Activated CD4-positive, alpha-beta memory T cell treated with anti-CD3 and anti-CD28 coated beads for 36 hours (primary cell): ENCODE results near the gene RASL11B. TPM values are rescaled to one million over a fixed set of nuclear protein-coding genes. Genes with fewer than 3 reads are reported as not detected.

Source experiments
- CTCF ChIA-PET: fragments of 350-600 bp; sonication (Branson Sonifier 250); formaldehyde crosslinking; loops from one replicate; lab custom pipeline; 2021; ENCODE audit warnings: antibody characterized with exemption, inconsistent platforms; lab: Charles Lee
- POLR2A ChIA-PET: fragments of 350-600 bp; sonication (Branson Sonifier 250); formaldehyde crosslinking; loops from one replicate; lab custom pipeline; 2021; ENCODE audit warnings: antibody characterized with exemption; lab: Charles Lee
- DNase-seq: peaks from one replicate; pipeline ENCODE4 v3.0.0-alpha.2; 2020
- H3K27ac Mint-ChIP-seq: one replicate; pipeline ENCODE4 v1.8.0; 2021; ENCODE audit warnings: mixed read lengths
- H3K27me3 Mint-ChIP-seq: one replicate; pipeline ENCODE4 v1.8.0; 2021; ENCODE audit warnings: mixed read lengths
- H3K36me3 Mint-ChIP-seq: one replicate; pipeline ENCODE4 v1.8.0; 2021; ENCODE audit warnings: mixed read lengths
- H3K4me1 Mint-ChIP-seq: one replicate; pipeline ENCODE4 v1.8.0; 2021; ENCODE audit warnings: low read depth, mixed read lengths
- H3K4me3 Mint-ChIP-seq: one replicate; pipeline ENCODE4 v1.8.0; 2021; ENCODE audit warnings: mild to moderate bottlenecking, mixed read lengths
- H3K9me3 Mint-ChIP-seq: one replicate; pipeline ENCODE4 v1.8.0; 2021; ENCODE audit warnings: mixed read lengths
- intact Hi-C: fragments of 100-400 bp; cut with micrococcal nuclease; formaldehyde crosslinking; loops from one replicate; pipeline ENCODE4 v1.15.1; 2023
- total RNA-seq, 2 experiments: library from RNA; stranded (reverse); gene quantifications; one replicate each; pipeline ENCODE4 v1.2.3, GENCODE V29; 2021

The RASL11B gene
- total RNA-seq, 2 experiments from 2014 or later, result 0.29 to 0.40 TPM

DNA sequence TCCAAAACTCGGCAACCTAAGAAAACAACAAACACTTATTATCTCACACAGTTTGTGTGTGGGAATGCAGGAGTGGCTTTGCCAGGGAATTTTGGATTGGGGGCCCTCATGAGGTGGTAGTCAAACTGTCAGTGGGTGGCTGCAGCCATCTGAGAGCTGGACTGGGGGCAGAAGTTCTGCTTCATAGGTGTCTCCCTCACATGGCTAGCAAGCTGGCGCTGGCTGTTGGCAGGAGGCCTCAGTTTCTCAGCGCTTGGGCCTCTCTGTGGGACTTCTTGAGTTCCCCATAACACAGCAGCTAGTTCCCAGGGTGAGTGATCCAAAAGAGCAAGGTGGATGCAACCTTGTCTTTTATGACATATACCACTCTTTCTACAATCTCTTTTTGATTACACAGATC lies 26.0 kb upstream of the RASL11B start:
- DNase-seq, result no peak
- Mint-ChIP-seq H3K36me3 (no peaks in the 10 kb centered on the region), H3K9me3 (no peaks in the 10 kb centered on the region), H3K4me1 (no peaks in the 10 kb centered on the region), H3K4me3 (no peak overlapping the region), H3K27ac (no peak overlapping the region), H3K27me3 (peaks cover 9% of the 10 kb centered on the region)
- intact Hi-C loops, result no loop called here
- POLR2A ChIA-PET, result no interaction called here
- CTCF ChIA-PET, result no interaction called here

GRCh38 chr4:52836678-52837077 lies 25.4 kb upstream of the RASL11B start:
- Mint-ChIP-seq H3K4me1 (no peaks in the 10 kb centered on the region), H3K4me3 (no peak overlapping the region), H3K36me3 (no peaks in the 10 kb centered on the region), H3K9me3 (no peaks in the 10 kb centered on the region), H3K27me3 (peaks cover 9% of the 10 kb centered on the region), H3K27ac (no peak overlapping the region)
- DNase-seq, result no peak
- POLR2A ChIA-PET, result interaction anchor here (0.5 kb wide), 1 partner anchor 92 kb away, joined by 3 read pairs; no protein-coding TSS in a partner anchor
- intact Hi-C loops, result no loop called here
- CTCF ChIA-PET, result no interaction called here

DNA sequence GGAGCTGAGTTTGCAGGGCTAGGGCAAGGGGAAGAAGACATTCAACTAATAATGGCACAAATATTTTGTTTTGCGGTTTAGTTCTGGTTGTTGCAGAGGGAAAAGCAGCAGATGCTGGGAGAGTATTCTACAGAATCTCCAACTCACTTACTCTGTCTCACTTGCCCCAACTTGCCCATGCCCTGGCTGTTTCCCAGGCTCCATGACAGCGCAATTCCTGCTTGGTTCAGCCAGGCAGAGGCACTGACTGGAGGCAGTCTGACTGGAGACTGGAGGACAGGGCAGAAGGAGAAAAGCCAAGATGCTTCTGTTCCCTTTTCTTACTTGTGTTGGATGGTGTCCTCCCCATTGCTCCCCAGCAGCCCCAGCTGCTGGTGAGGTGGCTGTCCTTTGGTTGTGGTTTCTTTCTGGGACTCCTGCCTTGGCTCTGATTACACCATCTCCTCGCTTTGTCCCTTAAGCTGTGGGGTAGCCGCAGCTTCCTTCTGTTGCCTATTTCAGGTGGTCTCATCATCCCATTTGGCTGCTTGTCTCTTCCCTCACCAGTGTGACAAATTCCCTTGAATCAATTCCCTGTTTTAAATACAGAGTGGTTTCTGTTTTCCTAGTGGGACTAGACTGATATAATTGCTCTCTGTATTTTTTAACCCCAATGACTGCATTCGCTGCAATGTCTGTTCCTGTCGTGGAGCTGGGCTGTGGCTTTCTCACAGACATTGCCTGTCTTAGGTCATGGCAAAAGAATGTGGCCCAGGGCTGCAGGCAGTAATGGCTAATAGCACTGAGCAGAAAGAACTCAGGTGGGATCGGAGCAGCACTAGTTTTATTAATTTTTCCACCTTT lies 24.2 kb upstream of the RASL11B start:
- no peaks in the 10 kb centered on the region for H3K36me3 Mint-ChIP-seq
- no peaks in the 10 kb centered on the region for H3K4me1 Mint-ChIP-seq
- no peaks in the 10 kb centered on the region for H3K27me3 Mint-ChIP-seq
- no peak overlapping the region for H3K4me3 Mint-ChIP-seq
- ChIA-PET CTCF (no interaction called here), POLR2A (no interaction called here)
- intact Hi-C loops, result no loop called here
- no peak for DNase-seq
- no peak overlapping the region for H3K27ac Mint-ChIP-seq
- no peaks in the 10 kb centered on the region for H3K9me3 Mint-ChIP-seq

DNA sequence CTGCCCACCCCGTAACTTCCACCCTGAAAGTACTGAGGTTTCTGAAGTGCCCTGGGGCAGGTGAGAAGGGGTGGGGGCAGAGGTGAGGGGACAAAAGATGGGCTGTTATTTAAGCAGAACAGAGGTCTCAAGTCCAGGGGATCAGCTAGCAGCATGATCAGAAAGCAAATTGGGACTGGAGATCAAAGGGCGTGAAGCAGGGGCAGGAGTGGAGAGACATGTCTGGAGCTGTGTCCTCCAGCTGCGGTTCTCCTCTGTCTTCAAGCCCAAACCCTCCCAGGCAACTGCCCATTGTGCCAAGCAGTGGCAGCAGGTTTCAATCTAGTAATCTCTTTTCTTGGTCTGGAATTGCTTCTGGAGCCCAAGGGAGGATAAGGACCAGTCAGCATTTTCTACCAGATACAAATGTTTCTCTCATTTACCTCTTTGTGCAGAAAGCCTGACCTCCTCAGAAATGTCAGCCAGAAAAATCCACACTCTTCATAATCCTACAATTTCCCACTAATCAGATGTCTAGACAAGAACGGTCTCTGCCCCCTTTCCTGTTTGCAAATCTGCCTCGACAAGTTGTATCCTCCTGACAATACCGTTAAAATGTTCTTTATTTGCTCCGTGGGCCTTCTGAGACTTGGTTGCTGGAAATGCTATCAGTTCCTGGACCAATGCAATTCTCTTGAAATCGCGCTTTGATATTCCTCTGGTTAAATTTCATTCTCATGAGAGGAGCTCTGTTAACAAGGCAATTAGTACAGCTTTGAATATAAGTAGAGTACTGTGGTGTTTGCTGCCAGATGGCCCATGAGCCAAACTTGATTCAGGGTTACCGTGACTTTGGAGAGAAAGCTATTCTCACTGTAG lies 23.2 kb upstream of the RASL11B start:
- no peak for DNase-seq
- Mint-ChIP-seq H3K27me3 (no peaks in the 10 kb centered on the region), H3K27ac (no peak overlapping the region), H3K9me3 (no peaks in the 10 kb centered on the region), H3K4me3 (no peak overlapping the region), H3K4me1 (peaks cover 9% of the 10 kb centered on the region), H3K36me3 (no peaks in the 10 kb centered on the region)
- CTCF ChIA-PET, result no interaction called here
- POLR2A ChIA-PET, result no interaction called here
- intact Hi-C loops, result no loop called here

DNA sequence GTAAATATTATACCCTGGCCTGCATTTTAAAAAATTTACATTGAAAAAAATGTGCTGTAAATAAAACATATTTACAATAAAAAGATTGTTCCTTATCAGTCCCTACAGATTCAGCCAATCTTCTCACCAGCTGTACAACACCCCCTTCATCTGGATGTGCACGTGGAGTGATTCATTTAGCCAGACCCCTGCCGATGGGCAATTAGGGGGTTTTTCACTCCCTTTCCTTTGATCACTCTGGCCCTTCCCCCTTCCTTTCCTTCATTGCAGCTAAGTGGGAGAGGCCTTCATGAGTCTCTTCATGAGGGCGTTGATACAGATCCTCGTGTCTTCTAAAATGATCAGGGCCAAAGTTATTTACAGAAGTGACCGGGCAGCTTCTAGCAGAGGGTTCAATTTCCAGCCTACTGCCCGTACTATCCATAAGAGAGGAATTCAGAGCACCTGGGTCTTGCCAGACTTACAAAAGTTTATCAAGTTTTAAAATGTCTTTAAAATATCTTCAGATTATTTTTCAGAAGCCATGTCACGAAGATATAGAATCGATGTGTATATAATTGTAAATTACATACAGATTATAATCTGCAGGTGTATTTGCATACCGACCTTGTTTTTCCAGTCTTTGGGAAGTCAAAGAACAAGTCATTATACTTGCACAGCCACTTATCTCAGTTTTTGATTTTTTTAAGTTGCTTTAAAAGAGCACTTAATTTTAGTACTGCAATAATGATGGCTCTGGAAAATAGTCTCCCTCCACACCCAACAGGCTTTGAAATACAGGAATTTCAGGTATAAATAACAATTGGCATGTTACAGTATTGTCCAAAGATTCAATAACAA lies 21.4 kb upstream of the RASL11B start:
- ChIA-PET POLR2A (interaction anchor here (0.6 kb wide), 1 partner anchor 169 kb away, joined by 3 read pairs; no protein-coding TSS in a partner anchor), CTCF (no interaction called here)
- no peak for DNase-seq
- Mint-ChIP-seq H3K4me3 (no peak overlapping the region), H3K36me3 (no peaks in the 10 kb centered on the region), H3K27ac (no peak overlapping the region), H3K9me3 (no peaks in the 10 kb centered on the region), H3K4me1 (peaks cover 17% of the 10 kb centered on the region), H3K27me3 (no peaks in the 10 kb centered on the region)
- intact Hi-C loops, result no loop called here

GRCh38 chr4:52841682-52842456 lies 20.2 kb upstream of the RASL11B start:
- DNase-seq, result no peak
- intact Hi-C loops, result no loop called here
- no peaks in the 10 kb centered on the region for H3K36me3 Mint-ChIP-seq
- POLR2A ChIA-PET, result interaction anchor here (0.6 kb wide), 1 partner anchor 168 kb away, joined by 3 read pairs; no protein-coding TSS in a partner anchor
- CTCF ChIA-PET, result no interaction called here
- peaks cover 17% of the 10 kb centered on the region for H3K4me1 Mint-ChIP-seq
- no peak overlapping the region for H3K27ac Mint-ChIP-seq
- no peak overlapping the region for H3K4me3 Mint-ChIP-seq
- H3K27me3 Mint-ChIP-seq, result no peaks in the 10 kb centered on the region
- H3K9me3 Mint-ChIP-seq, result no peaks in the 10 kb centered on the region

DNA sequence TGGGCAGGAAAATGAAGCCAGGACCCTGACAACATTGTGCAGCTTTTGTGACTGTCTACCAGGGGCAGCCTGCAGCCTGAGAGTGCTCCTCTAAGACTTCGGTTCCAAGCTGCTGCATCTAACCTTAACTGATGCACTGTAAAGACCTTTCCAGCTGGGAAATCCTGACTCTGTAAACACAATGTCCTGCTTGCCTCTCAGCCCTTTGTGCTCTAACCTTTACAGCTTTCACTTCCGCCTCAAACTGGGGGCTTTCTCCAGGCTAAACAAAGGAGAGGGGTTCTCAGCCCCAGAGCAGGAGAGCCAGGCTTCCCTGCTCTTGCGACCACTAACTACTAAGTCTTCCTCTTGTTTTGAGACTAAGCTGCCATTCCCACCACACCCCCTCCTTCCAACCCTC lies 19.3 kb upstream of the RASL11B start:
- Mint-ChIP-seq H3K27me3 (no peaks in the 10 kb centered on the region), H3K36me3 (no peaks in the 10 kb centered on the region), H3K4me3 (no peak overlapping the region), H3K4me1 (peaks cover 17% of the 10 kb centered on the region), H3K27ac (no peak overlapping the region), H3K9me3 (no peaks in the 10 kb centered on the region)
- intact Hi-C loops, result no loop called here
- DNase-seq, result no peak
- ChIA-PET POLR2A (no interaction called here), CTCF (no interaction called here)

- POLR2A ChIA-PET, result no interaction called here
- no peak for DNase-seq
- Mint-ChIP-seq H3K4me1 (peaks cover 17% of the 10 kb centered on the region), H3K9me3 (no peaks in the 10 kb centered on the region), H3K27me3 (peaks cover 2% of the 10 kb centered on the region), H3K27ac (no peak overlapping the region), H3K36me3 (no peaks in the 10 kb centered on the region), H3K4me3 (no peak overlapping the region)
- intact Hi-C loops, result no loop called here
- CTCF ChIA-PET, result no interaction called here
Measured at GRCh38 chr4:52843351-52843750, 18.8 kb upstream of the RASL11B start.

DNA sequence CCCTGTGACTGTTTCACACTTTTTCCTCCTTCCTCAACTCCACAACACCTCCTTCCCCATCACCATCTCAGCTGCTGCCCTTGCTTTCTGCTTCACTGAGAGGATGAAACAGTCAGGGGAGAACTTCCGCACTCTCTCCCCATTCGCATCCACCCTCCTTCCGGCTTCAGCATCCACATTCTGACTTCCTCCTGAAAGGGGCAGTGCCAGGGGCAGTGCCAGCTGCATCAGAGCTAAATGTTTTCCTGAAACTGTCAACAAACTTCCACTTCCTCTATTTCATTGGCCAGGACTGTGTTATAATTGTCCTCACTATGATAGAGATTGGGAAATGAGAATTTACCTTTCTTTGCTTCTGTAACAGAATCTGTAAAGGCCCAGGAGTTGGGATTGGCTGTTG lies 18.2 kb upstream of the RASL11B start:
- Mint-ChIP-seq H3K27ac (no peak overlapping the region), H3K9me3 (no peaks in the 10 kb centered on the region), H3K36me3 (no peaks in the 10 kb centered on the region), H3K4me1 (peaks cover 17% of the 10 kb centered on the region), H3K27me3 (peaks cover 2% of the 10 kb centered on the region), H3K4me3 (no peak overlapping the region)
- ChIA-PET POLR2A (interaction anchor here (0.6 to 1.2 kb wide), 2 partner anchors 21 to 132 kb away, joined by 3 read pairs; no protein-coding TSS in a partner anchor), CTCF (no interaction called here)
- intact Hi-C loops, result no loop called here
- DNase-seq, result no peak

- Mint-ChIP-seq H3K36me3 (no peaks in the 10 kb centered on the region), H3K27ac (no peak overlapping the region), H3K4me1 (peaks cover 17% of the 10 kb centered on the region), H3K4me3 (no peak overlapping the region), H3K27me3 (peaks cover 2% of the 10 kb centered on the region), H3K9me3 (no peaks in the 10 kb centered on the region)
- ChIA-PET CTCF (no interaction called here), POLR2A (interaction anchor here (0.6 to 1.2 kb wide), 2 partner anchors 21 to 132 kb away, joined by 3 read pairs; no protein-coding TSS in a partner anchor)
- DNase-seq, result no peak
- intact Hi-C loops, result no loop called here
Measured at GRCh38 chr4:52844596-52844995, 17.5 kb upstream of the RASL11B start.

DNA sequence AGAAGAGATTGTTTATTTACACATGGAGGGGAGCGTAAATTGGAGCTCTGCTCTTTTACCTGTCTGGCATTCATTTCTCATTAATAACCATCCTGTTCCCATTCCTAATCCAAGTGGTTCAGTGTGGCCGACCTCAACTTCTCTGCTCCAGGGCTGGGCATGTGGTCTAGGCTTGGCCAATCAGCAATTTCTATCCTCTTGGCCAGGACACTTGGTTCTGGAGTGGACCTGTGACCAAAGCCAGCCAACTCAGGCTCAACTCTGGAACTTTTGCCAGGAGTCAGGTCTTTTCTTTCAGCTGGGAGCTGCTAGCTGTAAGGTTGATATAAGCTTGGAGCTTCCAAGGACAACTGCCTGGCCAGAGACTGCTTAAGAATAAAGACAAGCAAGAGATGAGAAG lies 15.6 kb upstream of the RASL11B start:
- intact Hi-C loops, result no loop called here
- POLR2A ChIA-PET, result no interaction called here
- Mint-ChIP-seq H3K4me3 (no peak overlapping the region), H3K4me1 (peaks cover 17% of the 10 kb centered on the region), H3K27ac (no peak overlapping the region), H3K9me3 (no peaks in the 10 kb centered on the region), H3K27me3 (peaks cover 2% of the 10 kb centered on the region), H3K36me3 (no peaks in the 10 kb centered on the region)
- CTCF ChIA-PET, result no interaction called here
- no peak for DNase-seq
